Adrenal gland (tissue), 12 donors: ENCODE data around the gene PGD. TPM values are rescaled to one million over a fixed set of nuclear protein-coding genes. Genes with fewer than 3 reads are reported as not detected.

Source experiments
- DNase-seq, 7 donors: peaks; one replicate each; pipeline ENCODE4 v3.0.0-alpha.2; 2019 to 2020
- H3K27ac ChIP-seq, 5 donors: fragments of 200-600 bp; sonication (generic) in 4 of 5; 1 replicate in 3 of 5; 2 replicates in 2 of 5; pipeline versions ENCODE4 v1.5.1 to v1.8.0; 2016 to 2020; ENCODE audit warnings: mild to moderate bottlenecking in 1 of 5
- H3K27me3 ChIP-seq: fragments of 200-600 bp; 2 replicates; pipeline ENCODE4 v1.8.0; 2021
- H3K36me3 ChIP-seq, 2 donors: fragments of 200-600 bp; replicated peaks in 1 of 2; 1 replicate in 1 of 2; 2 replicates in 1 of 2; pipeline versions ENCODE4 v1.5.1 to v1.8.0; 2018 to 2022
- H3K4me1 ChIP-seq, 2 donors: fragments of 200-600 bp; replicated peaks in 1 of 2; 1 replicate in 1 of 2; 2 replicates in 1 of 2; pipeline versions ENCODE4 v1.5.1 to v1.8.0; 2018 to 2021
- H3K4me3 ChIP-seq, 4 donors: fragments of 200-600 bp; sonication (generic) in 3 of 4; one replicate each; pipeline ENCODE4 v1.5.1; 2016 to 2018
- H3K9me3 ChIP-seq, 3 donors: fragments of 200-600 bp; sonication (generic) in 1 of 3; replicated peaks in 1 of 3; 1 replicate in 2 of 3; 2 replicates in 1 of 3; pipeline versions ENCODE4 v1.5.1 to v1.8.0; 2016 to 2021
- CTCF ChIP-seq, 6 experiments: fragments of 450-650 bp in 4 of 6; fragments of 200-600 bp in 2 of 6; sonication (generic) in 1 of 6; IDR thresholded peaks; 1 replicate in 5 of 6; 2 replicates in 1 of 6; pipeline versions ENCODE4 v1.5.1 to v1.8.0; 2016 to 2021; ENCODE audit warnings: antibody characterized with exemption in 6 of 6, mild to moderate bottlenecking in 2 of 6, moderate library complexity in 1 of 6
- POLR2A ChIP-seq, 2 donors: fragments of 450-650 bp; IDR thresholded peaks; one replicate each; pipeline ENCODE4 v1.6.1; 2017; ENCODE audit warnings: antibody characterized with exemption in 2 of 2, mild to moderate bottlenecking in 2 of 2, moderate library complexity in 1 of 2
- WGBS, 4 donors: extraction: QIAGEN DNeasy Blood & Tissue Kit in 2 of 4; methylation state at CpG; one replicate each; pipeline versions ENCODE4 v1.1.5 to v1.1.7; 2013 to 2017; 5-methylcytosine and 5-hydroxymethylcytosine counted together
- intact Hi-C, 2 donors: fragments of 100-400 bp; cut with DNase I; formaldehyde crosslinking; loops; one replicate each; pipeline versions ENCODE4 v1.14.1 to v1.15.0; 2022 to 2023
- polyA plus RNA-seq, 3 donors: library from polyadenylated mRNA; stranded (reverse); fragments of 200-250 nt in 2 of 3; fragments of 350-450 nt in 1 of 3; fragmentation: Illumina TruSeq in 1 of 3; extraction: RNeasy Lipid Tissue Mini Kit (QIAGEN cat#74804) in 1 of 3; gene quantifications; one replicate each; pipeline ENCODE4 v1.2.3, GENCODE V29; 2013 to 2014
- total RNA-seq, 9 donors: library from RNA; depleted of rRNA in 4 of 9; stranded (reverse); fragments of >200 nt in 4 of 9; fragments of 120-200 nt in 1 of 9; fragmentation: NEBNext Ultra II Directional in 1 of 9; extraction: Animal tissue kit (Norgen Biotek cat#: 25700) in 1 of 9; gene quantifications; one replicate each; pipeline versions ENCODE4 v1.1.0 to v1.2.4, GENCODE V29; 2013 to 2023
- donor health status: healthy with polysubstance abuse.
- donor health status: Bipolar disorder and iron deficiency.
- donor health status: DM: yes; HTN: yes; CAD: no.
- donor health status: DM: no; HTN: no; CAD: no.
- donor health status: DM: no; HTN: no; CAD: no.
- donor health status: DM: yes; HTN: yes; CAD: no.

PGD gene
- total and polyA plus RNA-seq, 12 donors: 32.2 to 170 (median 84.6) TPM

- Histone ChIP-seq H3K27ac (no peak overlapping the region), H3K4me1 (no peaks in the 10 kb centered on the region), H3K9me3 (no peaks in the 10 kb centered on the region), H3K36me3 (no peaks in the 10 kb centered on the region), H3K4me3 (no peak overlapping the region), H3K27me3 (no peaks in the 10 kb centered on the region)
- WGBS, 4 donors: 79 to 99% (median 89%) methylated on average over 6 to 7 of the region's 7 CpGs
- intact Hi-C loops: no loop called here
- TF ChIP-seq CTCF (IDR thresholded peaks at IDR 0.05): no peak
- TF ChIP-seq POLR2A (IDR thresholded peaks at IDR 0.05): no peak
- DNase-seq: no peak
Measured at GRCh38 chr1:10444795-10445397, 46.0 kb downstream of the PGD start.

- Histone ChIP-seq H3K4me1 (no peaks in the 10 kb centered on the region), H3K36me3 (no peaks in the 10 kb centered on the region), H3K4me3 (no peak overlapping the region), H3K27ac (no peak overlapping the region), H3K27me3 (no peaks in the 10 kb centered on the region), H3K9me3 (no peaks in the 10 kb centered on the region)
- DNase-seq: no peak
- TF ChIP-seq POLR2A (IDR thresholded peaks at IDR 0.05) (no peak), CTCF (IDR thresholded peaks at IDR 0.05) (no peak)
- intact Hi-C loops: no loop called here
- WGBS, 4 donors: 94 to 98% (median 96%) methylated on average over 7 of the region's 7 CpGs
Measured at GRCh38 chr1:10446790-10447422, 48.0 kb downstream of the PGD start.

DNA sequence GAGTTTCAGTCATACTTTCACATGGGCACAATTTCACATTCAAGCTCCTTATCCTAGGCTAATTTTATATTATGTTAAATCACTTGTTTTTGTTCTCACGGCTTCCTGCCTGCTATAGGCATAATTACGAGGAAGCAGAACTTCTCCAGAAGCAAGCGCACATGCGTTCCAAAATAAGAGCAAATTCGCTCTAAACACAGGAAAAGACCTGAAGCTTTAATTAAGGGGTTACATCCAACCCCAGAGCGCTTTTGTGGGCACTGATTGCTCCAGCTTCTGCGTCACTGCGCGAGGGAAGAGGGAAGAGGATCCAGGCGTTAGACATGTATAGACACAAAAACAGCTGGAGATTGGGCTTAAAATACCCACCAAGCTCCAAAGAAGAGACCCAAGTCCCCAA lies 50.9 kb downstream of the PGD start, which contains the start of gene CORT:
CORT (plus strand) TSS at position 281 of the 400 bp plus-strand sequence. CDS start 193 bp downstream, outside the sequence.
- intact Hi-C loops: no loop called here
- H3K27ac ChIP-seq: no peak within 1 kb of the TSS
- no peak for DNase-seq
- TF ChIP-seq POLR2A (IDR thresholded peaks at IDR 0.05) (no peak), CTCF (IDR thresholded peaks at IDR 0.05) (no peak)
- 90 to 95% (median 92%) methylated on average over 10 of the region's 10 CpGs for WGBS, 4 donors
- H3K4me3 ChIP-seq: no peak within 1 kb of the TSS
- no peaks in the 10 kb centered on the region for H3K36me3 ChIP-seq
- H3K27me3 ChIP-seq: no peaks in the 10 kb centered on the region
- no peaks in the 10 kb centered on the region for H3K9me3 ChIP-seq
- no peaks in the 10 kb centered on the region for H3K4me1 ChIP-seq

DNA sequence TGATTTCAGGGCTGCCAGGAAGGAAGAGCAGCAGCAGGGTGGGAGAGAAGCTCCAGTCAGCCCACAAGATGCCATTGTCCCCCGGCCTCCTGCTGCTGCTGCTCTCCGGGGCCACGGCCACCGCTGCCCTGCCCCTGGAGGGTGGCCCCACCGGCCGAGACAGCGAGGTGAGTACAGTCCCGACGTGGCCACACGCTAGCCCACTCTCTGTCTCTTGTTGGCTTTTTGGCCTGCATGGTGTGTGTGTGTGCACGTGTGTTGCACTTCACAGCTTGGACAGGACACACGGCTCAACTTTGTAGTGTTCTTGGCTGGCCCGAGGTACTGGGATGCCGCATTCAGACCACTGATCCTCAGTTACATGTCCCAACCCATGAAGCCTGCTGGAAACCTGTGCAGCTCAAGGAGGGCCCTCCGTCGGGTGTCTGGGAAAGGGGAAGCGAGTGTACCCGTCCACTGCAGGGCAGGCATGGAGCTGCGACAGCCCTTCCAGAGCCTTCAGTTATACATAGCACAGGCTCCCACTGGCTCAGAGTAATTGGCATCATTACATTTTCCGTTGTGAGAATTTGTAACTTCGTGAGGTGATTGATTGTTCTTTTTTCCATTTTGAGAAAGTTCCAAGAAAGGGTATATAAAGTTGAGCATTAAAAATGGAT lies 51.4 kb downstream of the PGD start:
- H3K27ac ChIP-seq: no peak overlapping the region
- no peaks in the 10 kb centered on the region for H3K27me3 ChIP-seq
- no peak for TF ChIP-seq POLR2A (IDR thresholded peaks at IDR 0.05)
- no peak for TF ChIP-seq CTCF (IDR thresholded peaks at IDR 0.05)
- DNase-seq: no peak
- no peaks in the 10 kb centered on the region for H3K4me1 ChIP-seq
- H3K36me3 ChIP-seq: no peaks in the 10 kb centered on the region
- intact Hi-C loops: no loop called here
- H3K4me3 ChIP-seq: no peak overlapping the region
- WGBS, 4 donors: 64 to 81% (median 75%) methylated on average over 11 to 21 of the region's 21 CpGs
- no peaks in the 10 kb centered on the region for H3K9me3 ChIP-seq
